ENCODE results near the gene RNF167.
A peak's percentile ranks its signal among the peaks of the same experiment; 100 is the strongest.

Gene RNF167

GRCh38 chr17:4978726-4979125, 38.7 kb downstream of the RNF167 start:
- DNase-seq (ENCODE audit: low read depth, low spot score) = no peak

GRCh38 chr17:4980644-4981216, 40.7 kb downstream of the RNF167 start:
- DNase-seq (ENCODE audit: low read depth, low spot score) = peak; percentile 78

GRCh38 chr17:4982305-4982704, 42.2 kb downstream of the RNF167 start:
- no peak for DNase-seq (ENCODE audit: low read depth, low spot score)

GRCh38 chr17:4986403-4986802, 46.3 kb downstream of the RNF167 start:
- DNase-seq (ENCODE audit: low read depth, low spot score) = no peak

GRCh38 chr17:4986951-4987766, 47.1 kb downstream of the RNF167 start, which contains the start of gene CAMTA2:
CAMTA2 (minus strand) TSS chr17:4987675; CDS start chr17:4986222, 1,453 bp downstream.
- peak; percentile 87 for DNase-seq (ENCODE audit: low read depth, low spot score)

GRCh38 chr17:4987767-4988567, 47.9 kb downstream of the RNF167 start:
- peak; percentile 21 for DNase-seq (ENCODE audit: low read depth, low spot score)

GRCh38 chr17:4994081-4994595, 54.1 kb downstream of the RNF167 start:
- DNase-seq (ENCODE audit: low read depth, low spot score) = no peak

Measured in astrocyte of the hippocampus (primary cell).